ENCODE data around the gene IARS1.

DNA sequence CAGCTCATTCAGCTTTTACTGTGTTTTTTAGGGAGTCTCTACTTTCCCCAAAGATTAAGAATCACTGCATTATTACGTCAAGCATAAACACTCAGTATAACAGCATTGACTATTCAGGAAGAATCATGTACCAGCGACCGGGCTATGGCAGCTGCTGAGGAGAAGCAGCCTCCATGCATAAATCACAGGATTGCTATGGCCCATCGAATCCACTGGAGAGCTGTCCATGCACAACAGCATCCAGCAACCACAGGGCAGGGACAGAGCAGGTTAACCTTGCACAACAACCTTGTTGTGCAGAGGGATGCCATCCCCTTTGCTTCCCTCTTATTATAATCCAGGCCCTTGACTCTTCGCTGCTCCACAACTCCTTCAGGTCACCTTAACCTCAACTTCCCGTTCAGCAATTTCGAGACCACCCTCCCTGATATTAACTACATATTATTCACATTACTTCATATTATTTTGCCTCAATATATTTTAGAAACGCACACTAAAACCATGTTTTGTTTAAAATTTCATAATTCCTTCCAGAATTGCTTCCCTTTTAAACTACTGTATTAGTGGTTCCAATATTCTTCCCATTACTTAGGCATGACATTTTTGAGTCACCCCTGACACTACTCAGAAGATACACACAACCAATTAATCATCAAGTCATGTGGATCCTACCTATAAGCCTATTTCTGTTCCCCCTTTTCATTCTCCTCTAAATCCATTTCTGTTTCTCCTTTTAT is 991 bp downstream of the IARS1 start:
- TF ChIP-seq, protein P1, sequence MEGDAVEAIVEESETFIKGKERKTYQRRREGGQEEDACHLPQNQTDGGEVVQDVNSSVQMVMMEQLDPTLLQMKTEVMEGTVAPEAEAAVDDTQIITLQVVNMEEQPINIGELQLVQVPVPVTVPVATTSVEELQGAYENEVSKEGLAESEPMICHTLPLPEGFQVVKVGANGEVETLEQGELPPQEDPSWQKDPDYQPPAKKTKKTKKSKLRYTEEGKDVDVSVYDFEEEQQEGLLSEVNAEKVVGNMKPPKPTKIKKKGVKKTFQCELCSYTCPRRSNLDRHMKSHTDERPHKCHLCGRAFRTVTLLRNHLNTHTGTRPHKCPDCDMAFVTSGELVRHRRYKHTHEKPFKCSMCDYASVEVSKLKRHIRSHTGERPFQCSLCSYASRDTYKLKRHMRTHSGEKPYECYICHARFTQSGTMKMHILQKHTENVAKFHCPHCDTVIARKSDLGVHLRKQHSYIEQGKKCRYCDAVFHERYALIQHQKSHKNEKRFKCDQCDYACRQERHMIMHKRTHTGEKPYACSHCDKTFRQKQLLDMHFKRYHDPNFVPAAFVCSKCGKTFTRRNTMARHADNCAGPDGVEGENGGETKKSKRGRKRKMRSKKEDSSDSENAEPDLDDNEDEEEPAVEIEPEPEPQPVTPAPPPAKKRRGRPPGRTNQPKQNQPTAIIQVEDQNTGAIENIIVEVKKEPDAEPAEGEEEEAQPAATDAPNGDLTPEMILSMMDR (conservative IDR thresholded peaks at IDR 0.05; ENCODE audit: low read depth, low read length): no peak
- TF ChIP-seq POLR2A (IDR thresholded peaks at IDR 0.05; ENCODE audit: low read depth, low read length) (no peak), RAD21 (IDR thresholded peaks at IDR 0.05; ENCODE audit: low read length) (no peak)
- TF ChIP-seq, protein P2, sequence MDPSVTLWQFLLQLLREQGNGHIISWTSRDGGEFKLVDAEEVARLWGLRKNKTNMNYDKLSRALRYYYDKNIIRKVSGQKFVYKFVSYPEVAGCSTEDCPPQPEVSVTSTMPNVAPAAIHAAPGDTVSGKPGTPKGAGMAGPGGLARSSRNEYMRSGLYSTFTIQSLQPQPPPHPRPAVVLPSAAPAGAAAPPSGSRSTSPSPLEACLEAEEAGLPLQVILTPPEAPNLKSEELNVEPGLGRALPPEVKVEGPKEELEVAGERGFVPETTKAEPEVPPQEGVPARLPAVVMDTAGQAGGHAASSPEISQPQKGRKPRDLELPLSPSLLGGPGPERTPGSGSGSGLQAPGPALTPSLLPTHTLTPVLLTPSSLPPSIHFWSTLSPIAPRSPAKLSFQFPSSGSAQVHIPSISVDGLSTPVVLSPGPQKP (IDR thresholded peaks at IDR 0.05; ENCODE audit: borderline replicate concordance, low read depth, low read length): no peak
